Measurements from ENCODE around the gene KCNIP4.

DNA sequence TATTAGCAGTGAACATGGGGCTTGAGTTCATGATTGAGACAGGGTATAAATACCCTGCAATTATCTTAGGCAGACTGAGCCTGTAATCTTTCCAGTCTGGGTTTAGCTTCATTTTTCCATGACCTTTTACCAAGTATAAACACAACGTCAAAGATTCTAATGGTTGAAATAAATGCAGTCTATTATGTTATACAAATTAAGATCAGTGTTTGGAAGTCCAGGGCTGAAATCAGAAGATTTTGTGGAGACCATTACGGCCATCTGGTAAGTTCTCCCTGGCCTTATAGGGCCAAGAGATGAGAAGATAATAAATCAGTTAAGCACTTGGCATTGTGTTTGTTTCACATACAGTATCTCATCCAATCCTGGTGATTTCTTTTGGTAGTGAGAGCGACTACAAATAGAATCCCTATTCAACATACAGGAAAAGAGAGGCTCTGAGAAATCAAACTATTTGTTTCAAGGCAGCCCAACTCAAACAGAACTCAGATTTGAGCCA is 822.5 kb downstream of the KCNIP4 start:
- TF ChIP-seq EZH2phosphoT487 (IDR thresholded peaks at IDR 0.05; ENCODE audit: insufficient read depth, low read depth) (no peak), EZH2 (IDR thresholded peaks at IDR 0.05; ENCODE audit: insufficient read depth, poor library complexity, severe bottlenecking) (no peak)

Data from GM23248 (cell line).